Immature natural killer cell (primary cell): ENCODE measurements around the gene MYO15A. TPM values are rescaled to one million over a fixed set of nuclear protein-coding genes. Genes with fewer than 3 reads are reported as not detected.

Source experiments
- DNase-seq, 3 donors: peaks; one replicate each; pipeline ENCODE4 v3.0.0; 2022; ENCODE audit warnings: mixed read lengths in 1 of 3
- H3K27ac Mint-ChIP-seq, 6 donors: one replicate each; pipeline ENCODE4 v1.8.0; 2020; ENCODE audit warnings: mixed read lengths in 6 of 6, mild to moderate bottlenecking in 5 of 6, inconsistent platforms in 4 of 6, moderate library complexity in 3 of 6
- H3K27me3 Mint-ChIP-seq, 3 donors: one replicate each; pipeline ENCODE4 v1.8.0; 2020 to 2021; ENCODE audit warnings: low read depth in 3 of 3, mild to moderate bottlenecking in 3 of 3, mixed read lengths in 3 of 3, moderate library complexity in 3 of 3, inconsistent platforms in 1 of 3
- H3K36me3 Mint-ChIP-seq, 3 donors: one replicate each; pipeline ENCODE4 v1.8.0; 2020; ENCODE audit warnings: mixed read lengths in 3 of 3, inconsistent platforms in 2 of 3, mild to moderate bottlenecking in 2 of 3
- H3K4me1 Mint-ChIP-seq, 2 donors: one replicate each; pipeline ENCODE4 v1.8.0; 2020; ENCODE audit warnings: inconsistent platforms in 2 of 2, mild to moderate bottlenecking in 2 of 2, mixed read lengths in 2 of 2, moderate library complexity in 1 of 2
- H3K4me3 Mint-ChIP-seq, 5 donors: one replicate each; pipeline ENCODE4 v1.8.0; 2020; ENCODE audit warnings: mild to moderate bottlenecking in 5 of 5, mixed read lengths in 5 of 5, inconsistent platforms in 3 of 5, moderate library complexity in 3 of 5
- H3K9me3 Mint-ChIP-seq, 6 donors: one replicate each; pipeline ENCODE4 v1.8.0; 2020; ENCODE audit warnings: mild to moderate bottlenecking in 6 of 6, mixed read lengths in 6 of 6, inconsistent platforms in 4 of 6, moderate library complexity in 3 of 6
- polyA plus RNA-seq, 3 donors: library from polyadenylated mRNA; unstranded; fragments of 300-500 nt; fragmentation: Illumina TruSeq; gene quantifications; one replicate each; pipeline ENCODE4 v1.2.3, GENCODE V29; 2021

MYO15A gene
- polyA plus RNA-seq, 3 donors from 2014 or later: 0.13 to 0.29 TPM; not detected in 1

DNA sequence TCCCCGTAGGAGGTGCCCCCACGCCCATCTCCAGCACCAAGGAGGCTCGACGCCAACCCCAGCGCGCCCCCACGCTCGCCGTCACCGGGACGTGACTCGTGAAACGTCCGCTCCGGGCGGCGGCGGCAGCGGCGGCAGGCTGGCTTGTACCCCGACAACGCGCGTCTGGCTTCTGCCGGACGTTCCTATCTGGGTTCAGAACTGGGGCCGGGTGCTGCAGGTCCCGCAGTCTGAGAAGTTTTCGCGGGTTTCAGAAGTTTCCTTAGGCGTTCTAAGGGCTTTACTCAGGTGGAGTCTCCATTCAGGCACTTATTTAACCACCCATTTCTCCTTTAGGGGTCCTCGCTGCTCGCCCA lies 74.4 kb downstream of the MYO15A start:
- Mint-ChIP-seq H3K4me1 (peaks cover 45 to 47% of the 10 kb centered on the region in 2 donors), H3K36me3 (peaks cover 0 to under 1% (median 0%) of the 10 kb centered on the region in 3 donors), H3K9me3 (no peaks in the 10 kb centered on the region), H3K27me3 (peaks cover 13 to 18% (median 14%) of the 10 kb centered on the region in 3 donors), H3K27ac (peak overlapping the region; percentile 96 to 99 (median 98)), H3K4me3 (peak overlapping the region; percentile 92 to 97 (median 94))
- peak in 2 of 3 donors; percentile 87 to 90 for DNase-seq

DNA sequence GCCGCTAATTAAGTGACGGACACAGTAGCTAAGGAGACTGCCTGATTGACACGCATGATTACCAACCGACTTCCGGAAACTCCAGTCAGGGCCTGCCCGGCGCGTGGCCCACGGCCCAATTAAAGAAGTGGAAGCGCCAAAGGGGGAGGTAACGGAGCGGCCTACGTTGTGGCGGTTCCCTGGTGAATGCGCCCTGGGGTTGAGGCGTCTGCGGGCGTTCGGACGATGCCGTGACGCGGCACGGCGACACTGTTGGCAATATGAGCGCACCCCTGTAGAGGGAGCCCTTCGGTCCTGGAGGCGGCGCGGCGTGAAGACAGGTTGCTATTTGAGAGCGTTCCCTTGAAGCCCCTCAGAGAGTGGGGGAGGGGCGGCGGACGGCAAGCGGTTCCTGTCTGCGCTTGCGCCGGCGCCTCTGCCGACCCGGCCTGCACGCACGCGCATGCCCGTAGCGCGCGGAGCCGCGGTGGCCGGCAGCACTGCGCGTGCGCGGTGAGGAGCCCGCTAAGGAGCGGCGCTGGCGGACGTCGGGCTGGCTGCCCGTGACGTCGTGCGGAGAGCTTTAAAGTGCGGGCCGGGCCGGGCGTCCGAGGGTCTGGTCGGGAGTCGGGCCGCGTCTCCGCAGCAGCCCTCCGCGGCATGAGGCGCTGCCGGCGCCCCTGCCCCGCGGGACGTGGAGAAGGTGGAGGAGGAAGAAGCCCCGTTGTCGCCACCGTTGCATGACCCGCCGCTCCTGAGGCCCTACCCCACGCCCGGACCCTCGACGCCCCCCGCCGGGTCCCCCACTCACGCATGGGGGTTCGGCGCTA lies 75.0 kb downstream of the MYO15A start, which contains the start of gene ALKBH5:
Gene ALKBH5, plus strand, starts transcription at position 495 of the 809 bp plus-strand sequence. CDS start 416 bp downstream, outside the sequence.
- Mint-ChIP-seq H3K27me3 (peaks cover 13 to 18% (median 14%) of the 10 kb centered on the region in 3 donors), H3K9me3 (no peaks in the 10 kb centered on the region), H3K4me1 (peaks cover 51 to 53% of the 10 kb centered on the region in 2 donors), H3K36me3 (peaks cover 0 to 6% (median 0%) of the 10 kb centered on the region in 3 donors), H3K27ac (peak within 1 kb of the TSS; percentile 96 to 99 (median 98)), H3K4me3 (peak within 1 kb of the TSS; percentile 92 to 97 (median 94))
- peak; percentile 98 to 99 (median 99) for DNase-seq

DNA sequence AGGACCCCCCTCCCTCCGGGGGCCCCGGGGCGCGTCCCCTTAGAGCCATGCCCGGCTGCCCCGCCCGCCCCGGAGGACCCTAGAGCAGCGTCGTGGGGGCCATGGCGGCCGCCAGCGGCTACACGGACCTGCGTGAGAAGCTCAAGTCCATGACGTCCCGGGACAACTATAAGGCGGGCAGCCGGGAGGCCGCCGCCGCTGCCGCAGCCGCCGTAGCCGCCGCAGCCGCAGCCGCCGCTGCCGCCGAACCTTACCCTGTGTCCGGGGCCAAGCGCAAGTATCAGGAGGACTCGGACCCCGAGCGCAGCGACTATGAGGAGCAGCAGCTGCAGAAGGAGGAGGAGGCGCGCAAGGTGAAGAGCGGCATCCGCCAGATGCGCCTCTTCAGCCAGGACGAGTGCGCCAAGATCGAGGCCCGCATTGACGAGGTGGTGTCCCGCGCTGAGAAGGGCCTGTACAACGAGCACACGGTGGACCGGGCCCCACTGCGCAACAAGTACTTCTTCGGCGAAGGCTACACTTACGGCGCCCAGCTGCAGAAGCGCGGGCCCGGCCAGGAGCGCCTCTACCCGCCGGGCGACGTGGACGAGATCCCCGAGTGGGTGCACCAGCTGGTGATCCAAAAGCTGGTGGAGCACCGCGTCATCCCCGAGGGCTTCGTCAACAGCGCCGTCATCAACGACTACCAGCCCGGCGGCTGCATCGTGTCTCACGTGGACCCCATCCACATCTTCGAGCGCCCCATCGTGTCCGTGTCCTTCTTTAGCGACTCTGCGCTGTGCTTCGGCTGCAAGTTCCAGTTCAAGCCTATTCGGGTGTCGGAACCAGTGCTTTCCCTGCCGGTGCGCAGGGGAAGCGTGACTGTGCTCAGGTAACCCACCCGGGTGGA lies 75.8 kb downstream of the MYO15A start:
- Mint-ChIP-seq H3K4me1 (peaks cover 56 to 58% of the 10 kb centered on the region in 2 donors), H3K27ac (peak overlapping the region; percentile 87 to 99 (median 94)), H3K4me3 (peak overlapping the region; percentile 92 to 97 (median 94)), H3K27me3 (peaks cover 13 to 18% (median 14%) of the 10 kb centered on the region in 3 donors), H3K9me3 (no peaks in the 10 kb centered on the region), H3K36me3 (peaks cover 0 to 7% (median 0%) of the 10 kb centered on the region in 3 donors)
- DNase-seq: peak; percentile 65 to 76 (median 67)

DNA sequence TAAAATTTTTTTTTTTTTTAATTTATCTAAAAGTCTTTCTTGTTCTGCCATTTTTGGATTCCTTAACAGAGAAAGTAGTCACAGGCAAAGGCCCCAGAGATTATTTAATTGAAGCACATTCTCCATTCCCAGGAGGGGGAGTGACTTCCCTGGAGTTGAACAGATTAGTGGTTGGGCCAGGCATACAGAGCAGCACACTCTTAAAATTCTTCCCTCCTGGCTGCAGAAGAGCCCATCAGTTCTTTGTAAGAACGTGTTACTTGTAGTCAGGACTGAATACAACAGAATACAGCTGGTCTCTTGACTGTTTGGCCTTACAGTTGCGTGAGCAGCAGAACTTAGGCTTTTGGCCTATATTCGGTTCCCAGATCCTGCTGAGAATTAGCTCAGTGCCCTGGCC lies 76.8 kb downstream of the MYO15A start:
- H3K27ac Mint-ChIP-seq: peak overlapping the region; percentile 86 to 99 (median 94)
- DNase-seq: no peak
- peaks cover 0 to 7% (median 0%) of the 10 kb centered on the region in 3 donors for H3K36me3 Mint-ChIP-seq
- peak overlapping the region; percentile 92 to 97 (median 94) for H3K4me3 Mint-ChIP-seq
- no peaks in the 10 kb centered on the region for H3K9me3 Mint-ChIP-seq
- H3K4me1 Mint-ChIP-seq: peaks cover 63 to 68% of the 10 kb centered on the region in 2 donors
- H3K27me3 Mint-ChIP-seq: peaks cover 13 to 18% (median 14%) of the 10 kb centered on the region in 3 donors

DNA sequence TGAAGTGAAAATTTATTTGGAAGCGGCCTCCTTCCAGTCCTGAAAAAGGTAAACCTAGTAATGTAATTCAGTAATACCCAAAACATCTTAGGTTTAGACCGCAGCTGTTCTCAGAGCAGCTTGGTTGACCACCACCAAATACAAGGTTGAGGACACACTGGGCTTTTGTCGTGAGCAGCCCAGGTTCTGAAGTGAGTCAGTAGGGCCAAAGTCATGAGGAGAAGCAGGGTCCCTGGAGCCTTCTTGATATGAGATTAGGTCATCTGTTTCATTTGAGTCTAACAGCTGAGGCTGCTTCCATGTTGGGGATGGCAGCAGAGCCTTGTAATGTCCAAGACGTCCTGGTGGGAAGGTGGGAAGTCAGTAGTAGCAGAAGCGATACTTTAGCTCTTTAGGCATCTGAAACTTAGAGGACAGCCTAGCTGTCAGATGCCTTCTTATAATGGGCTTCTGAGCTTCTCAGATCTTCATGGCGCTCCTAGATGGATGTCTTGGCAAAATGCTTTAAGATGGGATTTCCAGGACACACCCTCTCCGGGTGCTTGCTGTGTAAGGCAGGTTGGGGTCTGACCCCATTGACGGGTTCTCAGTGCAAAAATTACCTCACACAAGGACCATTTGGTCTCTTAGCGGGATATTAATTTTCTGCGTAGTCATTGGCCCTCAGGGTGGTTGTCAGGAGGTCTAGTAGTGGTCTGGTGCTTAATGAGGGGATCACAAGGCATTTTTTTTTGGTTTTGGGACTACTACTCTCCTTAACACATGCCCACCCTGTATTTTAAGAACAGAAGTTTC lies 77.5 kb downstream of the MYO15A start:
- H3K27ac Mint-ChIP-seq: peak overlapping the region; percentile 86 to 99 (median 94)
- peaks cover 13 to 16% (median 14%) of the 10 kb centered on the region in 3 donors for H3K27me3 Mint-ChIP-seq
- DNase-seq: no peak
- H3K9me3 Mint-ChIP-seq: no peaks in the 10 kb centered on the region
- peaks cover 0 to 7% (median 0%) of the 10 kb centered on the region in 3 donors for H3K36me3 Mint-ChIP-seq
- peaks cover 70 to 74% of the 10 kb centered on the region in 2 donors for H3K4me1 Mint-ChIP-seq
- H3K4me3 Mint-ChIP-seq: peak overlapping the region; percentile 92 to 97 (median 94)

DNA sequence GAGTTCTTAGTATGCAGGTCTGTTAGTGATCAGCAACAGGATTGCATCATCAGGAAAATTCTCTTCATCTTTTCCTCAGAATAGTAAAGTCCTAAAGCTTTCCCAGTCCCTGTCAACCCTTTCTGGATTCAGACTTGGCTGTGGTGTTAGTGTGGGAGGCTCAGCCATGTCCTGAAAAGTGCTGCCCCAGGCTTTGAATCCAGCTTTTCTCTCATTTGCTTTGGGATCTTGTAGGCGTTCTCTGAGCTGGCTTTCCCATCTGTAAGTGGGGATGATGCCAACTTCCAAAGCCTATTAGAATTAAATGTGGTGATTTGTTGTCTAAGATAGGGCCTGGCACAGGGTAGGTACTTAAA lies 78.0 kb downstream of the MYO15A start:
- H3K4me1 Mint-ChIP-seq: peaks cover 75 to 80% of the 10 kb centered on the region in 2 donors
- H3K36me3 Mint-ChIP-seq: peaks cover 0 to 7% (median 0%) of the 10 kb centered on the region in 3 donors
- H3K27ac Mint-ChIP-seq: peak overlapping the region; percentile 28 to 95 (median 86)
- no peaks in the 10 kb centered on the region for H3K9me3 Mint-ChIP-seq
- H3K4me3 Mint-ChIP-seq: peak overlapping the region; percentile 92 to 97 (median 94)
- peaks cover 13 to 16% (median 14%) of the 10 kb centered on the region in 3 donors for H3K27me3 Mint-ChIP-seq
- no peak for DNase-seq

DNA sequence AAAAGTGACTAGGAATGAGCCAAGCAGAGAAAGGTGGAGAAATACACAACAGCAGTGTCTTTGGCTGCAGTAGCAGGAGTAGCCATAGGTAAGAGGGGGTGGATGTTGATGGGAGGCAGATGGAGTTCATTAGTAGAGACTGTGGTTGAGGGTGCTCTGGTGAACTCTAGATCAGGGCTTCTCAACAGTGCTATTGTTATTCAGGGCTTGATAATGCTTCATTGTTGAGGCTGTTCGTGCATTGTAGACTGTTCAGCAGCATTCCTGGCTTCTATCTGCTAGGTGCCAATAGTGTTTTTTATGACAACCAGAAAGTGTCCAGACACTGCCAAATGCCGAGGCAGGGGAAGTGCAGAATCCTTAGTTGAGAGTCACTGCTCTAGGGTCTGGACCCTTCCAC lies 78.7 kb downstream of the MYO15A start:
- Mint-ChIP-seq H3K4me3 (peak overlapping the region; percentile 92 to 97 (median 94)), H3K9me3 (no peaks in the 10 kb centered on the region), H3K4me1 (peaks cover 79 to 81% of the 10 kb centered on the region in 2 donors), H3K27ac (peak overlapping the region; percentile 28 to 95 (median 86)), H3K36me3 (peaks cover 0 to 7% (median 0%) of the 10 kb centered on the region in 3 donors), H3K27me3 (peaks cover 11 to 16% (median 14%) of the 10 kb centered on the region in 3 donors)
- no peak for DNase-seq

DNA sequence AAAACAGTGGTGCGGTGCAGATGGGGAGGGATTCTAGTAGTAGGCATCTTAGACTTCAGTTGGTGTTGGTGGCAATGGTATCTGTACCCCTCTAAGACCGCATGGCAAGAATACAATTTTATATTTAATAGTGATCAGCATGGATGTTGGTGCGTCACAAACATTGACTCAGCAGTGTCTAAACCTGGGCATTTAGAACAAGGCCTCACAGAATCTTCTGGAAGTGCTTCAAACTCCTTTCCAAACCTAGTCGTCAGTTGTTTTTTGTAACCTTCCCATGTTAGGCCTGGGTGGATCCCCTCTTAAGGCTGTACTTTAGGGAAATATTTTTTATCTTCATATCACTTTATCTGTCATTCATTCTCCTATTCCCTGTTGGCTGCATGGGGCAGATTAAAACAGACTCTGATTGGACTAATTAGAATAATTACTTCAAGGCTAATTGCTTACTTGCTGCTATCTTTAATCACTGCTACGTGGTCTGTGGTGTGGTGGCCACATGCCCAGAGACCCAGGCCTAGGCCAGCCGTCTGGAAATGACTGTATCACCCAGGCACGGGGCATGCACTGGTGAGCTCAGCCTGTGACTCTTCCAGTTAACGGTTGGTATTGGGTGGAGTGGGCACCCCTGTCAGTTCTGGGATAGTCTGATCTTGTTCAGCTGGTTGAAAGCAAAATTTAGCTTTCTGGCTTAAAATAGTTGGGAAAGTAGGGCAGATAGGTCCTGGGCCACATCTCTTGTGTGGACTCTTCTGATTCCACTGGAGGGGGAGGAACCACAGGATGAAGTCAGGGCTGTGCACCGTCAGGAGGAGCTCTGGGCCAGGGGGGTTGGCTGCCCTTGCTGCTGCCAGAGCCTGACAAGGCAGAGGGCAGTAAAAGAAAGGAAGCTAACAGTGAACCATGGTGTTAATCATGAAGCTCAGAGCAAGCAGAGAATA lies 79.5 kb downstream of the MYO15A start:
- H3K9me3 Mint-ChIP-seq: no peaks in the 10 kb centered on the region
- H3K4me3 Mint-ChIP-seq: peak overlapping the region; percentile 92 to 97 (median 94)
- peak overlapping the region; percentile 33 to 95 (median 84) for H3K27ac Mint-ChIP-seq
- DNase-seq: peak in 1 of 3 donors; percentile 11
- peaks cover 75 to 76% of the 10 kb centered on the region in 2 donors for H3K4me1 Mint-ChIP-seq
- peaks cover 0 to 7% (median 0%) of the 10 kb centered on the region in 3 donors for H3K36me3 Mint-ChIP-seq
- H3K27me3 Mint-ChIP-seq: peaks cover 11 to 15% (median 14%) of the 10 kb centered on the region in 3 donors

DNA sequence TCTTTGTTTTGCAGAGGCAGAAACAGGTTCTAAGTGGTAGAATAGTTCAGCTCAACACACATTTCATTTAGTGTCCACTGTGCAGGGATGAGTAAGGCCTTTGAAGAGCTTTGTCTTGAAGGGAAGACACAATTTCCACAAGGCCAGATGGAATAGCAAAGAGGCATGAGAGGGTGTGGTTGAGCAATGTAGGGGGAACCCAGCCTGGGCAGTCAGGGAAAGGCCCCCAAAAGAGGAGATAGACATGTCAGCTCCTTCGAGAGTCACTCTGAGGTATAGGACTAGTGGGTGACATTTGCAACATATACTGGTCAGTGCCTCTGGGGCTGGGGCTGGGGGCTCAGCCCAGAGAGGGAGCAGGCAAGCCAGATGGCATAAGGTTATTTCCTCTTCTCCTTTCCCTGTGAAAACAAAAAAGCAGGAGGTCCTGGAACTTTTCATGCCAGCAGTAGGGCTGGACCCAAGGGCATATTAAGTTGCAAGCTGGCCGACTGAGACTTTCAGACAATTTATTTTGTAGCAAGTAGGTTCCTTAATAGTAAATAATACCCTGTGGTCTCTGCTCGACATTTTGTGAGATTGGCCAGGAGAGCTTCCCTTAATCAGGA lies 82.2 kb downstream of the MYO15A start:
- Mint-ChIP-seq H3K36me3 (peaks cover 0 to 12% (median 5%) of the 10 kb centered on the region in 3 donors), H3K4me3 (peak overlapping the region in 2 of 5 donors; percentile 3 to 27), H3K27ac (peak overlapping the region in 5 of 6 donors; percentile 1 to 77 (median 38)), H3K27me3 (peaks cover 2 to 6% (median 2%) of the 10 kb centered on the region in 3 donors), H3K9me3 (no peaks in the 10 kb centered on the region), H3K4me1 (peaks cover 72 to 83% of the 10 kb centered on the region in 2 donors)
- no peak for DNase-seq

DNA sequence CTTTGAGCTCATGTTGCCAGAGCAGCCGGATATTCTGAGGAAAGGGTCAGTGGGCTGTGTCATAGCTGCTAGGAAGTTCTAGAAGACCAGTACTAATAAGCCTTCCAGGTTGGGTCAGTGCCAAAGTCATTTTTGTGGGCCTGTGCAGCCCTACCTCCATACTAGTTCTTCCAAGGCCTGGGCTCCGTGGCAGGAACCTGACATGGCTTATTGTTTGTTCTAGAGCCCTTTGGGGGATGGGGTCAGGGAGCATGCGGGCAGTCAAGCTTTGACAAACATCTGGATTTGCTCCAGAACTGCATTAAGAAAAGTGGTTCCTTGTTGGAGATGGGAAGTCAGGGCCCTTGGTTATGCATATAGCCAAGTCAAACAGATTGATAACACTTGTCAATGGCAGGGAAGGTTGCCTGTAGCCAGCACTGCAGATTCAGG lies 82.7 kb downstream of the MYO15A start:
- H3K9me3 Mint-ChIP-seq: no peaks in the 10 kb centered on the region
- H3K4me3 Mint-ChIP-seq: peak overlapping the region in 1 of 5 donors; percentile 27
- H3K4me1 Mint-ChIP-seq: peaks cover 66 to 83% of the 10 kb centered on the region in 2 donors
- peak overlapping the region in 4 of 6 donors; percentile 18 to 77 (median 37) for H3K27ac Mint-ChIP-seq
- peaks cover 2 to 6% (median 2%) of the 10 kb centered on the region in 3 donors for H3K27me3 Mint-ChIP-seq
- peaks cover 0 to 16% (median 9%) of the 10 kb centered on the region in 3 donors for H3K36me3 Mint-ChIP-seq
- no peak for DNase-seq

DNA sequence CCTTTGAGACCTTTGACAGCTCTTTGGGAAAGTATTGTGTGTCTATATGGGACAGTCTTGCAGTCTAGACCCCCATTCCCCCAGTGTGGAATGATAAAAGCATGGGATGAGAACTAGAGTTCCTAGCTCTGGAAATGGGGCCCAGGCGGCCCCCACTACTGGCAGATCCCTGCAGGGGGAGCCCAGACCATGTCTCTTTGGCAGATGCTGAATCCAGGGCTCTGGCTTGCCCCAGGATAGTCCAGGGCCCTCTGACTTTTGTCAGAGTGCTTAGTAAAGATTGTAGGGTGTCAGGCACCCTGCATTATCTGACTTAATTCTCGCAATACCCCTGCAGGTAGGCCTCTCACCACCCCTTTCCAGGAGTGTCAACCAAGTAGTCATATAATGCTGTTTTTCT lies 83.4 kb downstream of the MYO15A start:
- H3K27ac Mint-ChIP-seq: peak overlapping the region in 3 of 6 donors; percentile 16 to 48 (median 40)
- no peak for DNase-seq
- peaks cover 0 to 6% (median 2%) of the 10 kb centered on the region in 3 donors for H3K27me3 Mint-ChIP-seq
- peaks cover 59 to 82% of the 10 kb centered on the region in 2 donors for H3K4me1 Mint-ChIP-seq
- no peak overlapping the region for H3K4me3 Mint-ChIP-seq
- H3K36me3 Mint-ChIP-seq: peaks cover 0 to 16% (median 9%) of the 10 kb centered on the region in 3 donors
- no peaks in the 10 kb centered on the region for H3K9me3 Mint-ChIP-seq
